Duodenal mucosa (tissue), 2 donors: ENCODE data around the gene NRG4.
"Not testable (repeated sequence)": the region's sequence is repeated elsewhere in the genome, so short reads cannot be mapped to it uniquely, and the experiment has no call there.

Source experiments
- H3K27ac ChIP-seq: one replicate; pipeline ENCODE4 v1.7.0; 2013; ENCODE audit warnings: low read depth, low read length
- H3K27me3 ChIP-seq, 2 donors: one replicate each; pipeline ENCODE4 v1.7.0; 2013; ENCODE audit warnings: low read length in 2 of 2, control low read depth in 1 of 2; ENCODE audit not compliant: insufficient read depth in 2 of 2, control insufficient read depth in 1 of 2
- H3K36me3 ChIP-seq, 2 donors: one replicate each; pipeline ENCODE4 v1.7.0; 2013; ENCODE audit warnings: low read length in 2 of 2, control low read depth in 1 of 2; ENCODE audit not compliant: insufficient read depth in 2 of 2, control insufficient read depth in 1 of 2
- H3K4me1 ChIP-seq, 2 donors: one replicate each; pipeline ENCODE4 v1.7.0; 2013; ENCODE audit warnings: low read length in 2 of 2, control low read depth in 1 of 2; ENCODE audit not compliant: insufficient read depth in 2 of 2, control insufficient read depth in 1 of 2
- H3K4me3 ChIP-seq, 2 donors: one replicate each; pipeline ENCODE4 v1.7.0; 2013; ENCODE audit warnings: low read length in 2 of 2, low read depth in 1 of 2
- H3K9ac ChIP-seq, 2 donors: one replicate each; pipeline ENCODE4 v1.7.0; 2013; ENCODE audit warnings: low read length in 2 of 2, low read depth in 1 of 2
- H3K9me3 ChIP-seq, 2 donors: one replicate each; pipeline ENCODE4 v1.7.0; 2013; ENCODE audit warnings: low read length in 2 of 2, control low read depth in 1 of 2; ENCODE audit not compliant: control insufficient read depth in 1 of 2

Gene NRG4

GRCh38 chr15:76011627-76012551 lies at the start of gene NRG4:
TSS of gene NRG4 (minus strand) at chr15:76012424. CDS start at chr15:76011230, 1,194 bp downstream.
- peaks cover 0 to 4% of the 10 kb centered on the region in 2 donors for H3K27me3 ChIP-seq
- no peak within 1 kb of the TSS for H3K27ac ChIP-seq
- peak within 1 kb of the TSS in 1 of 2 donors; percentile 43 for H3K4me3 ChIP-seq
- no peak within 1 kb of the TSS for H3K9ac ChIP-seq
- H3K36me3 ChIP-seq = no peaks in the 10 kb centered on the region
- H3K9me3 ChIP-seq = no peaks in the 10 kb centered on the region
- peaks cover 0 to 4% of the 10 kb centered on the region in 2 donors for H3K4me1 ChIP-seq

- Histone ChIP-seq H3K27ac (no peak overlapping the region), H3K9ac (no peak overlapping the region), H3K27me3 (peaks cover 35 to 53% of the 10 kb centered on the region in 2 donors), H3K4me1 (peaks cover 7 to 15% of the 10 kb centered on the region in 2 donors), H3K9me3 (no peaks in the 10 kb centered on the region), H3K36me3 (no peaks in the 10 kb centered on the region), H3K4me3 (no peak overlapping the region)
Observed at GRCh38 chr15:76061700-76062099, 49.5 kb upstream of the NRG4 start.

DNA sequence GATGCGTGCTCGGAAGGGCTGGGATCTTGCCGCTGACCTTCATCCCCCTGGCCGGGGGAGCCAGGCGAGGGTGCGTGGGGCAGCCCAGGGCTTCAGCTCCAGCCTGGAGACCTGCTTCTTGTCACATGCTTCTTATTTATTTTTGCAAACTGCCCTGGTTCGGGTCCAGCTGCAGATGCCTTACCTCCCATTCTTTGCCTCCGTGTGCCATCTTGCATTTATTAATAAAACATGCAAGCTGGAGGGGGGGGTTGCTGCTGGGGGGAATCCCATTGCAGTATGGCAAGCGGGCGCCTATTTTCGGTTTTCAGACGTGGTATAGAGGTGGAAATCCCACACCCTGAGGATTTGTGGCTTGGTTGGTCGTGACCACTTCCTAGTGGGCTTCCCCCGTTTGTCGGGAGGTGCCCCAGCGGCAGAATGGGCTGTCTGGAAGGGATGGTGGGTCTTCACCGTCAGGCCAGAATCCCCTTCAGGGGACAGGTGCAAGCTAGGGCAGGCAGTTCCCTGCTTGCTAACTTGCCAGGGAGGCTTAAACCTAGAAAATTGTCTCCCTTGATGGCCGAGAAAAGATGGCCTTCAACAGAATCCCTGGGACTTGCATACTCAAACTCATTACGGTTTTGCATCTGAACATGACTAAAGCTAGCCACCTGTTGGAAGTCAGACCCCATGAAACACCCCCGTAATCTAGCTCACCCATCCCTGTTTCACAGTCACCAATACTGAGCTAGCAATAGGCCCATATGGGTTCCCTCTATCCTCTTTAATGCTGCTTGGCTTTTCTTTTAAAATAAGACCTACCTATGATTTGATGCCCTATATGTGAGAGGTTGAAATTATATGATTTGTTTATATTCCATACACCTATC lies 48.1 kb upstream of the NRG4 start:
- Histone ChIP-seq H3K4me3 (peak overlapping the region; percentile 31 to 66), H3K9ac (no peak overlapping the region), H3K36me3 (no peaks in the 10 kb centered on the region), H3K27me3 (peaks cover 35 to 44% of the 10 kb centered on the region in 2 donors), H3K4me1 (peaks cover 7 to 15% of the 10 kb centered on the region in 2 donors), H3K27ac (no peak overlapping the region), H3K9me3 (no peaks in the 10 kb centered on the region)

GRCh38 chr15:76059320-76060117 lies 47.3 kb upstream of the NRG4 start, which contains the start of gene TMEM266:
TSS of gene TMEM266 (plus strand) at chr15:76059985. CDS start at chr15:76134264, 74,279 bp downstream.
- H3K27me3 ChIP-seq = peaks cover 35 to 41% of the 10 kb centered on the region in 2 donors
- H3K27ac ChIP-seq = no peak within 1 kb of the TSS

GRCh38 chr15:76058714-76059319 lies 46.6 kb upstream of the NRG4 start:
- Histone ChIP-seq H3K4me3 (peak overlapping the region; percentile 65 to 69), H3K27me3 (peaks cover 33 to 41% of the 10 kb centered on the region in 2 donors), H3K9me3 (no peaks in the 10 kb centered on the region), H3K27ac (no peak overlapping the region), H3K9ac (no peak overlapping the region), H3K4me1 (peaks cover 7 to 15% of the 10 kb centered on the region in 2 donors), H3K36me3 (no peaks in the 10 kb centered on the region)

More at GRCh38 chr15:76059320-76060117, 47.3 kb upstream of the NRG4 start, which contains the start of gene TMEM266:
- Histone ChIP-seq H3K4me3 (peak within 1 kb of the TSS; percentile 65 to 69), H3K36me3 (no peaks in the 10 kb centered on the region), H3K9ac (no peak within 1 kb of the TSS), H3K4me1 (peaks cover 7 to 15% of the 10 kb centered on the region in 2 donors), H3K9me3 (no peaks in the 10 kb centered on the region)

GRCh38 chr15:76057332-76058000 lies 45.2 kb upstream of the NRG4 start:
- Histone ChIP-seq H3K27me3 (peaks cover 26 to 36% of the 10 kb centered on the region in 2 donors), H3K36me3 (no peaks in the 10 kb centered on the region), H3K27ac (no peak overlapping the region), H3K4me1 (peaks cover 7 to 15% of the 10 kb centered on the region in 2 donors), H3K9ac (no peak overlapping the region), H3K9me3 (no peaks in the 10 kb centered on the region), H3K4me3 (no peak overlapping the region)

DNA sequence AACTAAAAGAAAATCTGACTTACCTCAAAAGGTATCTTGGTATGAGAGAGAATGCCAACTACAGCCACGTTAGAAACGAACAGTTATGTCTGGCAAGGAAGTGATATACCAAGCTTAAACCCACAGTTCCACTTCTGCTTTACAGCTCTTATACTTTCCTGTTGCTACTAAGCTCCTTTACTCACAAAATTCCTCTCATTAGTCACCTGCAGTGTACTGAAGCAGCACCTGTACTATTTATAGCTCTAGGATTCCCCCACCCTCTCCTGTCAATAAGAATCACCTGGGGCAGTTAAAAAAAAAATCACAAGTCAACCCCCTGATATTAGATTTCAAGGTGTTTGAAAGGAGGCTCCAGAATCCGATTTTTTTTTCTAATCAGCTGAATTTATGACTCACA lies 44.7 kb upstream of the NRG4 start:
- Histone ChIP-seq H3K9me3 (no peaks in the 10 kb centered on the region), H3K4me1 (peaks cover 7 to 15% of the 10 kb centered on the region in 2 donors), H3K27me3 (peaks cover 26 to 32% of the 10 kb centered on the region in 2 donors), H3K36me3 (no peaks in the 10 kb centered on the region), H3K9ac (no peak overlapping the region), H3K4me3 (no peak overlapping the region), H3K27ac (no peak overlapping the region)

- H3K4me3 ChIP-seq, H3K9me3 ChIP-seq: not testable (repeated sequence)
Observed at GRCh38 chr15:76054201-76054600, 42.0 kb upstream of the NRG4 start.

GRCh38 chr15:76038512-76038911 lies 26.3 kb upstream of the NRG4 start:
- Histone ChIP-seq H3K4me3 (no peak overlapping the region), H3K27me3 (no peaks in the 10 kb centered on the region), H3K9me3 (no peaks in the 10 kb centered on the region), H3K9ac (no peak overlapping the region), H3K36me3 (no peaks in the 10 kb centered on the region), H3K27ac (no peak overlapping the region), H3K4me1 (no peaks in the 10 kb centered on the region)

More at GRCh38 chr15:76054201-76054600, 42.0 kb upstream of the NRG4 start:
- H3K4me1 ChIP-seq, H3K36me3 ChIP-seq, H3K9ac ChIP-seq, H3K27ac ChIP-seq: not testable (repeated sequence)
- H3K27me3 ChIP-seq = peaks cover 13 to 14% of the 10 kb centered on the region in 2 donors
